ENCODE data around the gene CPED1.

The CPED1 gene

DNA sequence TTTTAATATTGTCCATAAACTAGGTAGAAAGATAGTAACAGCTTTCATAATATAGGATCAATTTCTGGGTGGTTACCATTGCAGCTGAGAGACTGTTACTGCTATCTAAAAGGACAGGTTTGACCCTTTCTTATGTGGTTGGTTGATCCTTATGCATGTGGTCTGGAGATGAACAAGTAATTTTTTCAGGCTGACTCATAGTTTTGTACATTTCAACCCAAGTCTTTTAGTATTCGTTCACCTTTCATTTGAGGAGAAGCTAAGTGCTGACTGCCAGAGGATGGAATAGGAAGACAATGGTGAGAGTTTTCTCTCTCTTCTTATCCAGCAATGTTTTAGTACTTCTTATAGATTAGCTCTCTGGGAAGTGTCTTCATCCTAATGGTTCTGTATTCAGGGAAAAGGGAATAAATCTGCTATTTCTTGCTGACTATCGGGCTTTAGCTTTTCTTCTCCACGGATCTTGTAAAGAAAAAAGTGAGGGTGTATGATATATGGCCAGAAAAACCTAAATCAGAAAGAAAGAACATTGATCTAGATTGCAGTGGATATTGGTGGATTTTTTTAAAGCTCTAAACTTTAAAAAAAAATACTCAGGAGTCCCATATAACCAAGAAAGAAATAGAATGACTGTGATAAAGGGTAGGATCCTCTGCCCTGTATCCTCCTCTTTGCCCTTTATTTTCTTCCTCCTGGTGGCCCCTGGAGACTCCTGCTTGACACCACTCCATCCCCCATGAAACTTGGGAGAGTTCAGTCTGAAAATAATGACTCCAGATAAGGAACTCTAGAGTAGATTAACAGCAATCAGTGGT, 88.0 kb downstream of the CPED1 start:
- Histone ChIP-seq H3K36me3 (ENCODE audit: control insufficient read depth in 2 of 2, insufficient read depth in 2 of 2, low read length in 2 of 2) (no peaks in the 10 kb centered on the region), H3K27ac (ENCODE audit: low read depth in 2 of 2, low read length in 2 of 2) (no peak overlapping the region), H3K9me3 (ENCODE audit: control insufficient read depth in 2 of 2, low read length in 2 of 2) (no peaks in the 10 kb centered on the region), H3K4me1 (ENCODE audit: control insufficient read depth in 2 of 2, insufficient read depth in 2 of 2, low read length in 2 of 2) (no peaks in the 10 kb centered on the region), H3K27me3 (ENCODE audit: control insufficient read depth in 2 of 2, insufficient read depth in 2 of 2, low read length in 2 of 2) (no peaks in the 10 kb centered on the region), H3K9ac (ENCODE audit: low read depth in 1 of 2, low read length in 2 of 2) (no peak overlapping the region), H3K4me3 (ENCODE audit: low read length in 2 of 2) (no peak overlapping the region)

DNA sequence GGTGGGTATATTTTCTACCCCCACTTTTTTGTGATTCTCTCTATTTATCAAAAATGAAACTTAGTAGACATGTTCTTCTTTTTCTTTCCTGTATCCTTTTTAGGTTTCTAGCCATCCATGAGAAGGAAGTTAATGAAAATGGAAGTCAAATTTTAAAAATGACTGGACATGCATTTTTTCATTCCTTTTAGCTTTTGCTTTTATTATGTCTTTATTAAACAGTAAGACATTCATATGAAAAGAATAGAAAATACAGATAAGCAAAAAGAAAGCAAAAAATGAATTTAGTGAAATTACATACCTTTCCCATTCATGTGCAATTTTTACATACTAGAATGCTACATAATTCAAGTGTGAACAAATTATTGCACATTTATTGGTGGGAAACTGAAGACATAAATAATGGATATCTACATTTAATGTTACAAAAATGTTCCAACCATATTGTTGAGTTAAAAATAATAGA, 88.7 kb downstream of the CPED1 start:
- no peaks in the 10 kb centered on the region for H3K36me3 ChIP-seq (ENCODE audit: control insufficient read depth in 2 of 2, insufficient read depth in 2 of 2, low read length in 2 of 2)
- no peak overlapping the region for H3K9ac ChIP-seq (ENCODE audit: low read depth in 1 of 2, low read length in 2 of 2)
- no peak overlapping the region for H3K4me3 ChIP-seq (ENCODE audit: low read length in 2 of 2)
- no peaks in the 10 kb centered on the region for H3K9me3 ChIP-seq (ENCODE audit: control insufficient read depth in 2 of 2, low read length in 2 of 2)
- H3K27me3 ChIP-seq (ENCODE audit: control insufficient read depth in 2 of 2, insufficient read depth in 2 of 2, low read length in 2 of 2) = no peaks in the 10 kb centered on the region
- H3K4me1 ChIP-seq (ENCODE audit: control insufficient read depth in 2 of 2, insufficient read depth in 2 of 2, low read length in 2 of 2) = no peaks in the 10 kb centered on the region
- H3K27ac ChIP-seq (ENCODE audit: low read depth in 2 of 2, low read length in 2 of 2) = no peak overlapping the region

DNA sequence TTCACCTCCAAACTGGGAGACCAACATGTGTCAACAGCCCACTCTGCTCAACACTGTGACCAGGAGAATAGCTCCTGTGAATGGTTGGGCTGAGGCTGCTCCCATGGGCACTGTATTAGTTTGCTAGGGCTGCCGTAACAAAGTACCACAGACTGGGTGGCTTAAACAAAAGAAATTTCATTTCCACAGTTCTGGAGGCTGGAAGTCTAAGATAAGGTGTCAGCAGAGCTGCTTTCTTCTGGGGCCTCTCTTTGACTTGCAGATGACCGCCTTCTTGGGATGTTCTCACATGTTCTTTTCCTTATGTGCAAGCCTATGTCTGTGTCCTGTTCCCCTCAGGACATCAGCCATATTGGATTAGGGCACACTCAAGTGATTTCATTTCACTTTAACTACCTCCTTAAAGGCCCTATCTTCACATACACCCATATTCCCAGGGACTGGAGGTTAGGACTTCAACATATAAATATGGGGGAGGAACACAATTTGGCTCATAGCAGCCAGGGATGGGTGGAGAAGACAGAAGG, 90.3 kb downstream of the CPED1 start:
- Histone ChIP-seq H3K27ac (ENCODE audit: low read depth in 2 of 2, low read length in 2 of 2) (no peak overlapping the region), H3K4me3 (ENCODE audit: low read length in 2 of 2) (no peak overlapping the region), H3K9ac (ENCODE audit: low read depth in 1 of 2, low read length in 2 of 2) (no peak overlapping the region), H3K27me3 (ENCODE audit: control insufficient read depth in 2 of 2, insufficient read depth in 2 of 2, low read length in 2 of 2) (no peaks in the 10 kb centered on the region), H3K9me3 (ENCODE audit: control insufficient read depth in 2 of 2, low read length in 2 of 2) (no peaks in the 10 kb centered on the region), H3K4me1 (ENCODE audit: control insufficient read depth in 2 of 2, insufficient read depth in 2 of 2, low read length in 2 of 2) (no peaks in the 10 kb centered on the region), H3K36me3 (ENCODE audit: control insufficient read depth in 2 of 2, insufficient read depth in 2 of 2, low read length in 2 of 2) (no peaks in the 10 kb centered on the region)

DNA sequence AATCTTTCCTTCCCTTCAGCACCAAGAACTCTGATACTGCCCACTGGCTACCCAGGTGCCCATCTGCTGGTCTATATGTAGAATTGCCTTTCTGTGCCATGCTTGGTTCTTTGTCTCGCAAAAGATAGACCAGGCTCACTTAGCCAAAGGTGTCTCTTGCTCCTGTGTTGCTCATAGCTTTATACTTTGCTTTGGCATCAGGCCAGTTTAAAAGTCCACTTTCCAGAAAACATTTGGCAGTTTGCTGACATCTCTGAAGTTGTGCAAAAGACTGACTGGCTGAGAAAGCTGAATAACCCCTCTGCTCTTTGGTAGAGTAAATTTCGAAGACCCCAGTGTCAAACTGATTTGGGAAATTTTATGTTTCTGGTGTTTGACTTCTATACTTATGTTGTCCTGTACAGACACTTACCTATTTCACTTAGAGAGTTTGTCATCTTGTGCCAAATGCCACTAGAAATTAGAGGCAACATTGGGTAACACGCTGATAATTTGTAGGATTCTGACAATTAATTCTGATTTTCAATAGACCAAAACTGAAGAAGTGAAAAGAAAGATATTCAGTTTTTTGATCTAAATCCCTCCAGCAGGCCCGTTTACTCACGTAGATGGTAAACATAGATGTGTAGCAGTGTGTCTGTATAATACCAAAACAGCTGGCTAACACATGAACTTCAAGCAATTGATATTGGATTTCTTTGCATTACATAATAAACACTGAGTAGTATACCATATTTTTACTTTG, 91.1 kb downstream of the CPED1 start:
- Histone ChIP-seq H3K9ac (ENCODE audit: low read depth in 1 of 2, low read length in 2 of 2) (no peak overlapping the region), H3K9me3 (ENCODE audit: control insufficient read depth in 2 of 2, low read length in 2 of 2) (no peaks in the 10 kb centered on the region)

DNA sequence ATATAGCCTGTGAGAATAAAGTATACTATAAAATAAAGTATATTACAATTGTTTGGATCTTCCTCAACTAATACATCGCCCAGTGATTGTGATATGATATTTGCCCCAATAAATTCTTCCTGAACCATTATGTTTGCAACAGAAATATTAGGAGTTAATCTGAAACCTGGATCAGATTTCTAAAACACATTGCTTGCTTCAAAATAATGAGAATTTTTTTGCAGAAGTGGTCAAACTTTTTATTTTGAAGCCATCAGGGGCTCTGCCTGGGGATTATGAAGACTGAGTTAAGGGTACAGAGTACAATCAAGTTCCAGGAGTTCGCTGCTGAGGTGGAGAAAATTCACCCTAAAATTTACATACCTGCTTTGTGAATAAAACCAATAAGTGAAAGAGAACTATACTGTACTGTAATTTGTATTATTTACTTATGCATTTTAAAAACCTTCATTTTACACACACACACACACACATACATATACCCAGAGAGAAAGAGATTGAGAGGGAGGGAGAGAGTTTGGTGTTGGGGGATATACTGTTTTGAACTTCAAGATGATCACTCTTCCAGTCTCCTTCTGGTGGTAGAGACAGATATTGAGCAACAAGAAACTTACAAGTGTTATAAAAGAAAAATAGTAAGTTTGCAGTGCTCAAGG, 91.9 kb downstream of the CPED1 start:
- Histone ChIP-seq H3K36me3 (ENCODE audit: control insufficient read depth in 2 of 2, insufficient read depth in 2 of 2, low read length in 2 of 2) (no peaks in the 10 kb centered on the region), H3K4me3 (ENCODE audit: low read length in 2 of 2) (no peak overlapping the region), H3K9ac (ENCODE audit: low read depth in 1 of 2, low read length in 2 of 2) (no peak overlapping the region), H3K27ac (ENCODE audit: low read depth in 2 of 2, low read length in 2 of 2) (no peak overlapping the region), H3K9me3 (ENCODE audit: control insufficient read depth in 2 of 2, low read length in 2 of 2) (no peaks in the 10 kb centered on the region), H3K27me3 (ENCODE audit: control insufficient read depth in 2 of 2, insufficient read depth in 2 of 2, low read length in 2 of 2) (no peaks in the 10 kb centered on the region), H3K4me1 (ENCODE audit: control insufficient read depth in 2 of 2, insufficient read depth in 2 of 2, low read length in 2 of 2) (no peaks in the 10 kb centered on the region)

More for the DNA sequence above, 91.1 kb downstream of the CPED1 start:
- Histone ChIP-seq H3K27me3 (ENCODE audit: control insufficient read depth in 2 of 2, insufficient read depth in 2 of 2, low read length in 2 of 2) (no peaks in the 10 kb centered on the region), H3K4me1 (ENCODE audit: control insufficient read depth in 2 of 2, insufficient read depth in 2 of 2, low read length in 2 of 2) (no peaks in the 10 kb centered on the region), H3K36me3 (ENCODE audit: control insufficient read depth in 2 of 2, insufficient read depth in 2 of 2, low read length in 2 of 2) (no peaks in the 10 kb centered on the region), H3K27ac (ENCODE audit: low read depth in 2 of 2, low read length in 2 of 2) (no peak overlapping the region), H3K4me3 (ENCODE audit: low read length in 2 of 2) (no peak overlapping the region)

DNA sequence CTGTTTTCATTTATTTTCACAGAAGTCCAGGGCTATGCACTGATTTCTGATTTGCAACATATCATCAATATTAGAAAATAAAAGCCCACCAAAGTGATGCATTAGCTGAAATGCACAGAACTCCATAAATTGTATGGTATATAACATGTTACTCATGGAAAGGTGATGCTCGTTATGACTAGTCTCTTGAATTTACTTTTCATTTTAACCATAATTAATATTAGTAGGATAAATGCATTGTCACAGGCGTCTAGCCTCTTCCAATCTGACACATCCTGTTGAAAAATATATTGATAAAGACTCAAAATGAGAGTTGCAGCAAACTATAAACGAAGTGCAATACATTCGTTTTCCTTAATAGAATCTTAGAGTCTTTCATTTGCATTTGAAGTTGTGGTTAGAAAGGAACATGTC, 92.4 kb downstream of the CPED1 start:
- H3K27ac ChIP-seq (ENCODE audit: low read depth in 2 of 2, low read length in 2 of 2) = no peak overlapping the region
- no peaks in the 10 kb centered on the region for H3K4me1 ChIP-seq (ENCODE audit: control insufficient read depth in 2 of 2, insufficient read depth in 2 of 2, low read length in 2 of 2)
- H3K36me3 ChIP-seq (ENCODE audit: control insufficient read depth in 2 of 2, insufficient read depth in 2 of 2, low read length in 2 of 2) = no peaks in the 10 kb centered on the region
- no peak overlapping the region for H3K9ac ChIP-seq (ENCODE audit: low read depth in 1 of 2, low read length in 2 of 2)
- no peaks in the 10 kb centered on the region for H3K27me3 ChIP-seq (ENCODE audit: control insufficient read depth in 2 of 2, insufficient read depth in 2 of 2, low read length in 2 of 2)
- no peaks in the 10 kb centered on the region for H3K9me3 ChIP-seq (ENCODE audit: control insufficient read depth in 2 of 2, low read length in 2 of 2)
- H3K4me3 ChIP-seq (ENCODE audit: low read length in 2 of 2) = no peak overlapping the region

DNA sequence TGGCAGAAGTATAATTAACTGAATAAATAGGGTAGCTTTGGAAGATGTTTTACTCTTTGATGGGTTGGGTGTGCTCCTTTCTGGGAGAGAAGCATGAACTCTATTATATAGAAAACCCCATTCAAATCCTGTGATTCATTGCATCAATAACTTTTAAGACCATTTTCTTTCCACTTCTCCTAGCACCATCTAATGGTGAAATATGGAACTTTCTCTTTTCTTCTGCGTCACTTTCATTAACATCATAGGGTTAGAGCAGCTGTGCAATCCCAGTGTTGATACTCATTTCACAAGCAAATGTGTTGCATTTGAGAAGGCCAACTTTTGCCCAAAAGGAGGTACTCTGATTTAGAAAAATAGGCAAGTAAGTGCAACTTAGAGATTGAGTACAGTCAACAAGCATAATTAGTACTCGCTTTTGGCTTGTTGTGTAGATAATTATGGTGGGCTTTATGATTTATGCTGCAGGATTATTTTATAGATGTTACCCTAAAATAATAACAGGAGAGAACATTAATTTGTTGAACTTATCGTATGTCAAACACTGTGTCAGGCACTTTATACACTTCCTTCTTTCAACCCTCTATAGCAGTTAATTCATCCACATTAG, 92.9 kb downstream of the CPED1 start:
- H3K4me3 ChIP-seq (ENCODE audit: low read length in 2 of 2) = no peak overlapping the region
- H3K36me3 ChIP-seq (ENCODE audit: control insufficient read depth in 2 of 2, insufficient read depth in 2 of 2, low read length in 2 of 2) = no peaks in the 10 kb centered on the region
- no peak overlapping the region for H3K27ac ChIP-seq (ENCODE audit: low read depth in 2 of 2, low read length in 2 of 2)
- H3K9ac ChIP-seq (ENCODE audit: low read depth in 1 of 2, low read length in 2 of 2) = no peak overlapping the region
- H3K4me1 ChIP-seq (ENCODE audit: control insufficient read depth in 2 of 2, insufficient read depth in 2 of 2, low read length in 2 of 2) = no peaks in the 10 kb centered on the region
- no peaks in the 10 kb centered on the region for H3K9me3 ChIP-seq (ENCODE audit: control insufficient read depth in 2 of 2, low read length in 2 of 2)
- H3K27me3 ChIP-seq (ENCODE audit: control insufficient read depth in 2 of 2, insufficient read depth in 2 of 2, low read length in 2 of 2) = no peaks in the 10 kb centered on the region

DNA sequence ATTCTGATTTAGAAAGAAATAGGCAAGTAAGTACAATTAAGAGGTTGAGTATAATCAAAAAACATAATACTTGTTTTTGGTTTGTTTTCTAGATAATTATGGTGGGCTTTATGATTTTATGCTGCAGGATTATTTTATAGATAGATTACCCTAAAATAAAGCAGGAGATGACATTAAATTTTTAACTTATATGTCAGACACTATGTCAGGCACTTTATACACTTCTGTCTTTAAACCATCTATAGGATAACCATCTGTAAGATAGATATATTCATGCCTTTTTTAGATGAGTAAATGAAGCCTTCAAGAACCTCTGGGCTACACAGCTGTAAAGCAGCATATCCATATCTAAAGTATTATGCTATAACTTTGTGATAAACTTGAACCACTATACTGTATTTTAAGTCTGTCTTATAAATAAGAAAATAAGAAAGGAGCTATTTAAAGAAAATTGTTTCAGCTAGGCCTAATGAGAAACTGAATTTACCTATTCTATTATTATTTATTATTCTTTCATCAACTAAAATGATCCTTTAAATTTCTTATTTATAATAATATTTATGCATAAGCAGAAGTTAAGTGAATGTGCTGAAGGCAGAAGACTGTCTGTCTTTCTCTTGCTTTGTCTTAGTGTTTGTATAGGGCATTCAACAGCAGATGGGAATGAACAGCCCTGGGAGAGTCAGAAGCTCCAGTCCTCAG, 94.0 kb downstream of the CPED1 start:
- Histone ChIP-seq H3K9me3 (ENCODE audit: control insufficient read depth in 2 of 2, low read length in 2 of 2) (no peaks in the 10 kb centered on the region), H3K27ac (ENCODE audit: low read depth in 2 of 2, low read length in 2 of 2) (no peak overlapping the region), H3K4me3 (ENCODE audit: low read length in 2 of 2) (no peak overlapping the region), H3K36me3 (ENCODE audit: control insufficient read depth in 2 of 2, insufficient read depth in 2 of 2, low read length in 2 of 2) (no peaks in the 10 kb centered on the region), H3K27me3 (ENCODE audit: control insufficient read depth in 2 of 2, insufficient read depth in 2 of 2, low read length in 2 of 2) (no peaks in the 10 kb centered on the region), H3K4me1 (ENCODE audit: control insufficient read depth in 2 of 2, insufficient read depth in 2 of 2, low read length in 2 of 2) (no peaks in the 10 kb centered on the region), H3K9ac (ENCODE audit: low read depth in 1 of 2, low read length in 2 of 2) (no peak overlapping the region)

DNA sequence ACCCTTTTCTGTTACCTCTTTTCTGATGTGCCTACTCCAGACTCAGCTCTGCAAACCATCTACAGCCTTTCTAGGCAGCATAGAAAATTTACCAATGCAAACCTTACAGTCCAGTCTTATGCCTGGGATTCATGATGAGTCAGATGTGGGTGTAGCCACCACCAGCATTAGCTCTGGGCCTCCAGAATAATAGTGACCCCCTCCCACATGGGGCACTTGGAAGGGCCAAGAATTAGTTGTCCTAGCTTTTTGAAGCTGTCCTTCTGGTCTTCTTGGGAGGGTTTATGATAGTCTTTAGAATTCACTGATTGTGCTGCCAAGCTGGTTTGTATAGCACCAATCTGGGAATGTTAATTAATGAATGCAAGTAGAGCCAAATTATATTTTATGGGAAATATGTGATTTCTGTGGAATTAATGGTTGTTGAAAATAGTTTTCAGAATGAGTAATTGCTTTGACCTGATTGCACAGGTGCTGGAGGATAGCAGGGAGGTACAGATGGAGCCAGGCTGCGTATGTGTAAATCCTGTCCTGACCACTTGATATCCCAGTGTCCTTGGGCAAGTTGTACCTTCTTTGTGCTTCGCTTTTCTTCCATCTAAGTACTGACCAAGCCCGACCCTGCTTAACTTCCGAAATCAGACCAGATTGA, 94.8 kb downstream of the CPED1 start:
- no peaks in the 10 kb centered on the region for H3K4me1 ChIP-seq (ENCODE audit: control insufficient read depth in 2 of 2, insufficient read depth in 2 of 2, low read length in 2 of 2)
- no peak overlapping the region for H3K4me3 ChIP-seq (ENCODE audit: low read length in 2 of 2)
- H3K9me3 ChIP-seq (ENCODE audit: control insufficient read depth in 2 of 2, low read length in 2 of 2) = no peaks in the 10 kb centered on the region
- H3K9ac ChIP-seq (ENCODE audit: low read depth in 1 of 2, low read length in 2 of 2) = no peak overlapping the region
- H3K36me3 ChIP-seq (ENCODE audit: control insufficient read depth in 2 of 2, insufficient read depth in 2 of 2, low read length in 2 of 2) = no peaks in the 10 kb centered on the region
- no peaks in the 10 kb centered on the region for H3K27me3 ChIP-seq (ENCODE audit: control insufficient read depth in 2 of 2, insufficient read depth in 2 of 2, low read length in 2 of 2)
- no peak overlapping the region for H3K27ac ChIP-seq (ENCODE audit: low read depth in 2 of 2, low read length in 2 of 2)
